ENCODE results near the gene KLF12.

The KLF12 gene

DNA sequence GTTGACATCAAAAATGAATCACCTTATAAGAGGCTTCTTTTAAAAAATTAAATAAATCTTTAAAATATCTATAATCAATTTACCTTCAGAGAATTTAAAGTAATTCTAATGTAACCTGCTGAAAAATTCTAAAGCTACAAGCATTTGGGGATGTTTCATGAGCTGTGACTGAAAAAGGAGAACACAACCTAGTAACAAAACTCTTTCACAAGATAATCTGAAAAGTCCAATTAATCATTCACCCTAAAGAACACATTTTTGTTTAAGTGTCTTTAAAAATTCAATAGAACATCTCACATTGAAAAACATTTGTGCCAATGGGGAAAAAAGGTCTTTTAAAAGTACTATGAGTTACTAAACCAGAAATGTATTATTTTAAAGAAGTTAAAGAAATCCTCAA is 22.8 kb downstream of the KLF12 start:
- no peak overlapping the region for H3K9ac ChIP-seq (ENCODE audit: low read length)
- H3K36me3 ChIP-seq (ENCODE audit: control insufficient read depth, insufficient read depth, low read length), result no peaks in the 10 kb centered on the region
- H3K4me3 ChIP-seq (ENCODE audit: low read length), result no peak overlapping the region
- H3K27me3 ChIP-seq (ENCODE audit: control insufficient read depth, insufficient read depth, low read length), result no peaks in the 10 kb centered on the region
- no peaks in the 10 kb centered on the region for H3K4me1 ChIP-seq (ENCODE audit: control insufficient read depth, insufficient read depth, low read length)
- H3K27ac ChIP-seq (ENCODE audit: low read depth, low read length), result no peak overlapping the region

DNA sequence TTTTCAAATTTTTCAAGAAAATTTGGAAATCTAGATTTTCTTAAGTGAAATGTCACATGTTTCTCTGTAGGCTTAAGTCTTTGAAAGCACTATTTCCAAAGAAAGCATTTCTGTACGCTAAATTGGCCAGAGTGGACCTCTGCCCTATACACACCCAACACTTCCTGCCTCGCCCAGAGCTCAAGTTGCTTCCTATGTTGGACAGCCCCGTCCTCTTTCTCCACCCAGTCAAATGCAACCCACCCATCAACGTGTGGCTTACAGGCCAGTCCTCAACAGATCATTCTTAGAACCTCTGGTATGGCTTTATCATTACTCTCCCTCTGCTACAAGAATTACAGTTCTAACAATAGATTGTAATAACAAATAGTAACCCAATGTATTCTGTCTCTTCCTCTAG is 24.2 kb downstream of the KLF12 start:
- H3K4me1 ChIP-seq (ENCODE audit: control insufficient read depth, insufficient read depth, low read length), result no peaks in the 10 kb centered on the region
- no peak overlapping the region for H3K27ac ChIP-seq (ENCODE audit: low read depth, low read length)
- no peaks in the 10 kb centered on the region for H3K36me3 ChIP-seq (ENCODE audit: control insufficient read depth, insufficient read depth, low read length)
- H3K9ac ChIP-seq (ENCODE audit: low read length), result no peak overlapping the region
- H3K4me3 ChIP-seq (ENCODE audit: low read length), result no peak overlapping the region
- no peaks in the 10 kb centered on the region for H3K27me3 ChIP-seq (ENCODE audit: control insufficient read depth, insufficient read depth, low read length)

DNA sequence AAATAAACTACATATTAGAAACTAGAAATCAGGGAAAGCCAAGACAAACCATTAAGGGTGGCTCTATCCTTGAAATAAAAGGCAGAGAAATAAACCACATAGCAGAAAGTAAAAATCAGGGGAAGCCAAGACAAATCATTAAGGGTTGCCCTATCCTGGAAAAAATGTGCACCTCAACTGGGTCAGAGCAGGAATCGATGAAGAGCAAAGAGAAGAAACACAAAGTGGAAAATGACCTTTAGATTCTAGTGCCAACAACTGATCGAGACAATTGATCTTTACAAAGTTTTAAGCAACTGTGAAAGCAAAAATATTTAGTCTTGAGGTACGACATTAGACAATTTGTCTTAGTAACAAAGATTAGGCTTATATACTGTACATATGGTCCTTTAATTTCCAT is 26.6 kb downstream of the KLF12 start:
- no peaks in the 10 kb centered on the region for H3K36me3 ChIP-seq (ENCODE audit: control insufficient read depth, insufficient read depth, low read length)
- no peaks in the 10 kb centered on the region for H3K27me3 ChIP-seq (ENCODE audit: control insufficient read depth, insufficient read depth, low read length)
- no peak overlapping the region for H3K4me3 ChIP-seq (ENCODE audit: low read length)
- H3K9ac ChIP-seq (ENCODE audit: low read length), result no peak overlapping the region
- H3K27ac ChIP-seq (ENCODE audit: low read depth, low read length), result no peak overlapping the region
- H3K4me1 ChIP-seq (ENCODE audit: control insufficient read depth, insufficient read depth, low read length), result peaks cover 2% of the 10 kb centered on the region

DNA sequence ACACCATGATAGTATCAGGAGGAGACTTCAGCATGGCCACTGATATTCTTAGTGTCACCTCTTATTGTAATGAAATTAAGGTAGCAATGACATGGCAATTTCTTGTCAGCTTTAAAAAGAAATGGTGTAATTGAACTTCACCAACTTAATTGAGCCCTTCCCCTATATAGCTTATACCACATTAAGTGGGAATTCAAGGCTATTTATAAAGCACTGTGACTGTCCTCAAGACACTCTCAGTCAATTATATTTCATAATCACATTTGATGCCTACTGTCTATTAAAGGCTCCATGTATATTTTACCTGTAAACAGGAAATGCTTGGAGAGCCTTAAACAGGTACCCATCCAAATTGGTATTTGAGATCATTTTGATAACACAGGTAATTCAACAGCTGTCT is 28.3 kb downstream of the KLF12 start:
- H3K9ac ChIP-seq (ENCODE audit: low read length), result no peak overlapping the region
- H3K27ac ChIP-seq (ENCODE audit: low read depth, low read length), result no peak overlapping the region
- H3K4me1 ChIP-seq (ENCODE audit: control insufficient read depth, insufficient read depth, low read length), result peaks cover 2% of the 10 kb centered on the region
- H3K27me3 ChIP-seq (ENCODE audit: control insufficient read depth, insufficient read depth, low read length), result no peaks in the 10 kb centered on the region
- H3K36me3 ChIP-seq (ENCODE audit: control insufficient read depth, insufficient read depth, low read length), result no peaks in the 10 kb centered on the region
- H3K4me3 ChIP-seq (ENCODE audit: low read length), result no peak overlapping the region

DNA sequence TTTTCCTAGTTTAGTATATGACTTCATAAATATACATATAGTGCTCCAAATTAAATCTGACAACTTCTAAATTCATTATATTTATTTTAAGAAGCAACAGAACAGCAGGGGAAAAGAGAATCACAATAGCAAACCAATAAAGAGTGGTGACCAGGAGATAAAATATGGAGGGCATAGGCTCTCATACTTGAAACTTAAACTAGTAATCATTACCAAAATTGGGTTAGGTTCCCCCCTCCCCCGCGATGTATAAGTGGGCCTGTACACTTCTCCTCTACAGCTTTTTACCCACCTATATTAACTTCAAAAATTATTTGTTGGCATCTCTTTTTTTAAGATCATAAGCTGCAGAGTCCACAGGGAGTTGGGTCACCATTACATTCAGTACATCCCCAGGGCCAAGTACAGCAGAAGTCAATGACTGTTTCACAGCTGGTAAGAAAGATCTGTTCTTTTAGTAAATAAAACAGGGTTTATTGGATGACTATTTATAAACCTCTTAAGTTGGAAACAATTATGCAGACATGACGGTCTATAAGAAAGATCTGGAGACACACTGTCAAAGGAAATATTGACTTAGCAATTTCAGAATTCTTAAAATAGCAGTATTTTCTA is 29.4 kb downstream of the KLF12 start:
- Histone ChIP-seq H3K9ac (ENCODE audit: low read length) (no peak overlapping the region), H3K27me3 (ENCODE audit: control insufficient read depth, insufficient read depth, low read length) (no peaks in the 10 kb centered on the region), H3K27ac (ENCODE audit: low read depth, low read length) (no peak overlapping the region), H3K4me3 (ENCODE audit: low read length) (no peak overlapping the region), H3K36me3 (ENCODE audit: control insufficient read depth, insufficient read depth, low read length) (no peaks in the 10 kb centered on the region), H3K4me1 (ENCODE audit: control insufficient read depth, insufficient read depth, low read length) (peaks cover 2% of the 10 kb centered on the region)

DNA sequence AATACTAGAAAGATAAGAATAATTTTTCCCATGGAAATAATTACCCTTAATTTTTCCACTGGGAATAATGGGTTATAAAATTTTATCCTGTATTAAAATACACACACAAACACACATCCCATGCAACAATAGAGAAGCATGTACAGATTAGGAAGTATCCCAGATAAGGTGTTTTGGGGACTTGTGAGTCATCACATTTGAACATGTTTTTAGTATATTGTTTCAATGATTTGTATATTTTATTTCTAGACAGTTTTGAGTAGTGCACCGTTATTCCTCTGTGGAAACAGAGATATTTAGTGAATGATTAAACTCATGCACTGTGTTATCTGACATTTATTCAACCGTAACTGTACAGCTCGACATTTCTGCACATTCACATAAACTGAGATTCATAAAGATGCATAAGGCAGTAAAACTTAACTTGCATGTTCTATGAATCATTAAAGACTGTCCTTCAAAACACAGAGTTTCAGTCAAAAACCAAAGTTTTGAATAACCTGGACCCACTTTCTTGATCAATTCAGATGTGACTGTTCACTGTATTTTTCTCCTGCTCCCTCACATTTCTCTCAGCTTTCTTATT is 30.1 kb downstream of the KLF12 start:
- Histone ChIP-seq H3K27me3 (ENCODE audit: control insufficient read depth, insufficient read depth, low read length) (no peaks in the 10 kb centered on the region), H3K4me1 (ENCODE audit: control insufficient read depth, insufficient read depth, low read length) (peaks cover 2% of the 10 kb centered on the region), H3K4me3 (ENCODE audit: low read length) (no peak overlapping the region), H3K27ac (ENCODE audit: low read depth, low read length) (no peak overlapping the region), H3K9ac (ENCODE audit: low read length) (no peak overlapping the region), H3K36me3 (ENCODE audit: control insufficient read depth, insufficient read depth, low read length) (no peaks in the 10 kb centered on the region)

DNA sequence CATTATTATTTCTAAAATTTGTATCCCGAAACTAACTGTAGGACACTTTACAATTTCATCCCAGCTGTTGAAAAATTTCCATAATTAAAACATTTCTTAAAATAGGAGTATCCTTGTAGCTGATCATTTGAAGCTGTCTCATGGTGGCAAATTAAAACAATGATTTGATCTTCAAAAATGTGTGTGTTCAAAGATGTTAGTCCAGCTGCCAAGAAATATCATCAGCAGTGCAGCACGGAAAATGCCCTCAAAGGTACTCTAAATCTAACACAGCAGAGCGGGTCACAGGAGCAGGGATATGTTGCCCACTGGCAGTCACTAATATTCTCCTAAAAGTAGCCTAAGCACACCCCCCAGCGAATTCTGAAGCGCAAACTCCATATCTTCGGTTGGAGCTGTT is 31.0 kb downstream of the KLF12 start:
- Histone ChIP-seq H3K4me1 (ENCODE audit: control insufficient read depth, insufficient read depth, low read length) (peaks cover 2% of the 10 kb centered on the region), H3K9ac (ENCODE audit: low read length) (no peak overlapping the region), H3K27ac (ENCODE audit: low read depth, low read length) (no peak overlapping the region), H3K36me3 (ENCODE audit: control insufficient read depth, insufficient read depth, low read length) (no peaks in the 10 kb centered on the region), H3K4me3 (ENCODE audit: low read length) (no peak overlapping the region), H3K27me3 (ENCODE audit: control insufficient read depth, insufficient read depth, low read length) (no peaks in the 10 kb centered on the region)

DNA sequence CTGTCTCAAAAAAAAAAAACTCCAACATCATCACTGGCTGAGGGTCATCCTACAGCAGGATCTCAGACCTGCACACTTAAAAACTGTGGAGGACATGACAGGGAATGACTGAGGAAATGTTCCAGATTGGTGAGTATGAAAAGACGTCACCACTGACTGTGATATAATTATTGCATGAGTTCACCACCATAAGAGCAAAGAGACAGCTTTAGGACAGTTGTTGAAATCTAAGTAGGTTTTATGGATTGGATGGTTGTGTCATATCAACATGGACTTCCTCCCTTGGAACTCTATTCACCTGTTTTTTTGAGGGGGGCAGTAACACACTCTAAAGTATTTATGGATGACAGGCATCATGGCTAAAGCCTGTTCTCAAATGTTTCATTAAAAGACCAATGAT is 31.5 kb downstream of the KLF12 start:
- Histone ChIP-seq H3K4me3 (ENCODE audit: low read length) (no peak overlapping the region), H3K27ac (ENCODE audit: low read depth, low read length) (no peak overlapping the region), H3K27me3 (ENCODE audit: control insufficient read depth, insufficient read depth, low read length) (no peaks in the 10 kb centered on the region), H3K4me1 (ENCODE audit: control insufficient read depth, insufficient read depth, low read length) (peaks cover 2% of the 10 kb centered on the region), H3K36me3 (ENCODE audit: control insufficient read depth, insufficient read depth, low read length) (no peaks in the 10 kb centered on the region), H3K9ac (ENCODE audit: low read length) (no peak overlapping the region)

DNA sequence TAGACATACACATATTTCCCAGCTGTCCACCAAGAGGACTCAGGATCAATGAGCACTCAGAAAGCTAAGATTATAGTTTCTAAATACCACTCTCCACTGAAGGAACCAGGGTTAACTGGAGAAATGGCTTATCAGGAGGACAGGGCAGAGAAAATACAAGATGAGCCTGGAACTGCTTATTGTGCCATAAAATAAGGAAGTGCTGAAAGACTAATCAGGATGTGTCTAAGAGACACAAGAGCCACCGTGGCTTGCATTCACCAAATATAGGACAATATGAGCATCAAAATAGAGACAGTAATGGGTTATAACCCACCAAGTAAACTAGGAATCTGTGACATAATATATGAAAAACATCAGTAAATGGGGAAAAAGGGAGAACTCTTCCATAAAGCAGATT is 32.8 kb downstream of the KLF12 start:
- no peak overlapping the region for H3K9ac ChIP-seq (ENCODE audit: low read length)
- peaks cover 2% of the 10 kb centered on the region for H3K4me1 ChIP-seq (ENCODE audit: control insufficient read depth, insufficient read depth, low read length)
- H3K27me3 ChIP-seq (ENCODE audit: control insufficient read depth, insufficient read depth, low read length), result no peaks in the 10 kb centered on the region
- H3K27ac ChIP-seq (ENCODE audit: low read depth, low read length), result no peak overlapping the region
- H3K4me3 ChIP-seq (ENCODE audit: low read length), result no peak overlapping the region
- H3K36me3 ChIP-seq (ENCODE audit: control insufficient read depth, insufficient read depth, low read length), result no peaks in the 10 kb centered on the region

DNA sequence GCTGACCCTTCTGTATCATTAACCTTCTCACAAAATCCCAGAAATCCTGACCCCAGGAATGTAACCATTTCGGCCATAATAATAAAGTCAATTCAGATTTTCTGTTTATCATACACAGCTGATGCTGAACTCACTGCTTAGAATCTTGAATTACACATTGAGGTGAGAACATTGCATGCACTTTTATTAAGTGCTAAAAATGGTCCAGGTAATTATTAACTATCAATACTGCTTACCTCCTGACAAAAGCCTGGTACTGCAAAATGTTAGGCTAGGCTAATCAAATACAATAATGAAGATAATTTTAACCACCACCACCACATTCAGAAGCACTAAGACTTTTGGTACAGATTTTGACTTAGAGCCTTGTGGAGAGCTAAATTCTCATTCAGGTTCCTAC is 36.1 kb downstream of the KLF12 start:
- Histone ChIP-seq H3K27ac (ENCODE audit: low read depth, low read length) (no peak overlapping the region), H3K36me3 (ENCODE audit: control insufficient read depth, insufficient read depth, low read length) (no peaks in the 10 kb centered on the region), H3K4me1 (ENCODE audit: control insufficient read depth, insufficient read depth, low read length) (no peaks in the 10 kb centered on the region), H3K27me3 (ENCODE audit: control insufficient read depth, insufficient read depth, low read length) (no peaks in the 10 kb centered on the region), H3K9ac (ENCODE audit: low read length) (no peak overlapping the region), H3K4me3 (ENCODE audit: low read length) (no peak overlapping the region)

DNA sequence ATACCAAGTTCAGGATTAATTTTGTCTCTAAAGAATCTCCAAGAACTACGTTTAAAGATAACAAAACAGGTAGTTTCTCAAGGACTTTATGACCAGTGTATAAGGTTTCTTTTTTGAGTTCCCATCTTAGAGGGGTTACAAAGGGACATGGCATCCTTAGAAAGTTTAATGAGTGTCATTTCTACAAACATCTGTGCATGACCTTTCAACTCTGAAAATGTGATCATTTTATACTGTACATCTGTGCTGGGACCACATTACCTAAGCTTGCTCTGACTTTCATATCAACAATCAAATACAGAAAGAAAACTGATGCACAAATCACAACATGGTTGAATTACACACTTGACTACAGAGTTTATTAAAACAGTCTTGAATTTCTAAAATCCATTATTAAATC is 37.1 kb downstream of the KLF12 start:
- no peak overlapping the region for H3K27ac ChIP-seq (ENCODE audit: low read depth, low read length)
- no peaks in the 10 kb centered on the region for H3K27me3 ChIP-seq (ENCODE audit: control insufficient read depth, insufficient read depth, low read length)
- no peak overlapping the region for H3K9ac ChIP-seq (ENCODE audit: low read length)
- H3K4me1 ChIP-seq (ENCODE audit: control insufficient read depth, insufficient read depth, low read length), result no peaks in the 10 kb centered on the region
- no peaks in the 10 kb centered on the region for H3K36me3 ChIP-seq (ENCODE audit: control insufficient read depth, insufficient read depth, low read length)
- H3K4me3 ChIP-seq (ENCODE audit: low read length), result no peak overlapping the region

DNA sequence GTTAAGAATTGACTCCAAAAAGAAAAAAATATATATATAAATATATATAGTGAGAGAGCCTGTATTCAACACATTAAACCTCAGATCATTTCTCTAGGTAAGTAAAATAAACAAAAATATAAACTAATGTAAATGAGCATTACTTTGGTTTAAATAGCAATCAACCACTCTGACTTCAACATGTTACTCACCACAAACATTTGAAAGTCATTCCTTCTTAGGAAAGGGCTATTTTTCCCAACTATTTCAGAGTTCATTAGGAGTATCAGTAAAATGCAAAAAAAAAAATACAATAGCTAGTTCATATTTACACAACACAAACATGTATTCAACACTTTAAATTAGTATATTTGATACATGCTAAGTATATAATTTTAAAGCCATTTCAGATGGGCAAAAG is 40.5 kb downstream of the KLF12 start:
- Histone ChIP-seq H3K4me3 (ENCODE audit: low read length) (no peak overlapping the region), H3K9ac (ENCODE audit: low read length) (no peak overlapping the region), H3K4me1 (ENCODE audit: control insufficient read depth, insufficient read depth, low read length) (no peaks in the 10 kb centered on the region), H3K36me3 (ENCODE audit: control insufficient read depth, insufficient read depth, low read length) (no peaks in the 10 kb centered on the region), H3K27ac (ENCODE audit: low read depth, low read length) (no peak overlapping the region), H3K27me3 (ENCODE audit: control insufficient read depth, insufficient read depth, low read length) (no peaks in the 10 kb centered on the region)

DNA sequence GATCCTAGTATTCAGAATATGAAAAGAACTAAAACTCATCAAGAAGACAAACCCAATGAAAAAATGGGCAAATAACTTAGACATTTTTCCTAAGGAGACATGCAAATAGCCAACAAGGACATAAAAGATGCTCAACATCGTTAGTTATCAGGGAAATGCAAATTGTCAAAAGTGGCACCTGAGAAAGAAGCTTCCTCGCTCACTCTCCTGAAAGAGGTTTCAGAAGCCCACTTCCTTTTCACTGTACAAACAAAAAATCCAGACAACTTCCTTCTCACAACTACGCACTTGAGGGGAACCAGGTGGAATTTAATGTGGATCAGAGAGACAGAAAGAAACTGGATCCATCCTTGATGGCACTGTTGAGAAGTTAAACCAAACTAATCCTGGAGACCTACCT is 41.5 kb downstream of the KLF12 start:
- H3K4me1 ChIP-seq (ENCODE audit: control insufficient read depth, insufficient read depth, low read length), result no peaks in the 10 kb centered on the region
- H3K27ac ChIP-seq (ENCODE audit: low read depth, low read length), result no peak overlapping the region
- no peak overlapping the region for H3K9ac ChIP-seq (ENCODE audit: low read length)
- H3K27me3 ChIP-seq (ENCODE audit: control insufficient read depth, insufficient read depth, low read length), result no peaks in the 10 kb centered on the region
- no peaks in the 10 kb centered on the region for H3K36me3 ChIP-seq (ENCODE audit: control insufficient read depth, insufficient read depth, low read length)
- H3K4me3 ChIP-seq (ENCODE audit: low read length), result no peak overlapping the region

Measured in rectal smooth muscle tissue (tissue), 1 donor.